Cardiac septum (tissue), 1 donor: ENCODE measurements around the gene DCTN1. TPM values are rescaled to one million over a fixed set of nuclear protein-coding genes. Genes with fewer than 3 reads are reported as not detected.
"Not testable (repeated sequence)": the region's sequence is repeated elsewhere in the genome, so short reads cannot be mapped to it uniquely, and the experiment has no call there.

ENCODE experiments used
- DNase-seq: peaks from one replicate; pipeline ENCODE4 v3.0.0-alpha.2; 2020; ENCODE audit warnings: low spot score
- intact Hi-C: fragments of 100-400 bp; cut with DNase I; formaldehyde crosslinking; loops from one replicate; pipeline ENCODE4 v1.14.0; 2022
- total RNA-seq: library from RNA; stranded (reverse); fragmentation: NEBNext Ultra II Directional; extraction: Animal tissue kit (Norgen Biotek cat#: 25700); gene quantifications from one replicate; pipeline ENCODE4 v1.2.1, GENCODE V29; 2021
- donor health status: DM: no; HTN: no; CAD: no.

The DCTN1 gene
- total RNA-seq, 1 donor from 2014 or later, result 233 TPM

DNA sequence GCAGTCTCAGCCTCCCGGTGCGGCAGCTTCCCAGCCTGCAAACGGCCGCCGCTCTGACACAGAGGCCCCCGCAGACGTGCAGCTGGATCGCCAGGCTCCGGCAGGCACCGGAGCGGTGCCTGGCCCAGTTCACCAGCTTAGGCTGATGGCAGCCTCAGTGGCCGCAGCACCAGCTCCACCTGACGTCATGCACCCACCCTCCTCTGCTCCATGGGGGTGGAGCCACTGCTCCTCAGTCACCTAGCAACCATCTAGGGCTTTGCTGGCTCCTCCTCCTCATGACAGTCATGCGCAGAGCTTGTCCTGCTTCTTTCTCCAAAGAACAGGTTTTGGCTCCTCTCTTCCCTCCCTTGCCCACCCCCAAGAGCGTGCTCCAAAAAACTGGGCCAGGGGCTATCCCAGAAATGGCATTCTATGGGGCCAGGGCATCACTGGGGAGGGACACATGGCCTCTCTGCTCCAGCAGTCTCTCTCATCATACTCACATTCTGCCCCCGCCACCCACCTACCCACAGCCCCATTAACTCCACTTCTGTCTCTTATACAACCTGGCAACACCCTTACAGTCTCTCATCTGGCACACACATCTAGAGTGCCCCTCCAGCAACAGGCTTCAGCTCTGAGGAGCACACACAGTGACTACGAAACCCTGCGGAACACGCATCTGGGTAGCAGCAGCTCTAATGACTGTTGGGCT lies 5.5 kb downstream of the DCTN1 start:
- DNase-seq, result peak; percentile 82
- intact Hi-C loops, result no loop called here

DNA sequence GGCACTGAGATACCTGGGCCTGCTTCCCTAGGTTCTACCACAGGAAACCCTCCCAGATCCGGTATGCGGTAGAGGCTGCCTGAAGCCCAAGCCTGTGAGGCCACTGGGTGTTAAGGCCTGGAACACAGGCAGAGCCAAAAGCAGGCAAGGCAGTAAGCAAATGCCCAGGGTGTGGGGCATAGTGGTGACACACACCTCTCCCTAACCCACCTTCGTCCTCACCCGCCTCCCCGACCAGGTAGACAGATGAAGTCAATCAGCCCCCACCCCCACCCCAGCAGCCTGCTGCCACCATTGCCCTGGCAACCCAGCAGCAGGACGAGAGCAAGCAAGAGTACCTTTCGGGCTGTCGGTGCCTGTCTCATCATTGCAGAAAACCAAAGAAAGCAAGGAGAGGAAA lies 6.1 kb downstream of the DCTN1 start:
- intact Hi-C loops, result no loop called here
- no peak for DNase-seq

DNA sequence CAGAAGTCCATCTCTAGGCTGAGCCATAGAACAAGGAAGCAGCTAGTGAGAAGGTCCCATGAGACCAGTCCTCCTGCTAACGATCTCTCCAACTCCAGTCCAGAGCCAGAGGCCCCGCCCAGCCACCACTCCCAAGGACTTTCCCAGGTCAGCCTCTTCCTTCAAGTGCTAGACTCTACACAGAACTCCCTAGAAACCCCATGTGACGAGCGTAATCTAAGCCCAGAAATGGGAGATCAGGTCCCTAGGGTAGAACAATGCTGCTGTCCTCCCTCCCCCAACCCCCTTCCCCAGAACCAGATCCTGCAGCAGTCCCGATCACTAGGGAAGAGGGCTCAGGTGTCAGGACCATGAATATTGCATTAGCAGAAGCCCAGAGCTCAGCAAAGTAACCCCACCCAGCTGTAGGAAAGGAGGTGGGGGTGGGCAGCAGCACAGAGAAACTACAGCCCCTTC lies 6.9 kb downstream of the DCTN1 start:
- no peak for DNase-seq
- intact Hi-C loops, result no loop called here

DNA sequence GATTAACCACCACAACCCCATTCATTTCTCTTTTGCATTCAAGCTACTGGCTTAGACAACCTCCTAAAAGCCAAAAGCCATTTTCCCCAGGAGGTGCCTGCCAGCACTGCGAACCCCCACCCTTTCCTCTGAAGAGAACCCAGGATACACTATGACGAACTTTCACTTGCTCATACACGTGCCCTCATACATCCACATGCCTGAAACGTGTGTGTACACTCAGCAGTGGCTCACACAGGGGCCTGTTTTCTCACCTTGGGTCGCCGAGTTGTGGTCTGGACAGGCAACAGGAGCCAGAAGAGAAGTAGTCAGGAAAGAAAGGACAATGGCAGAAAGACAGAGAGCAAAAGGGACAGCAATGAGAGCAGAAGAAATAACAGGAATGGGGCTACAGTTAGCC lies 7.4 kb downstream of the DCTN1 start:
- DNase-seq, result no peak
- intact Hi-C loops, result no loop called here

DNA sequence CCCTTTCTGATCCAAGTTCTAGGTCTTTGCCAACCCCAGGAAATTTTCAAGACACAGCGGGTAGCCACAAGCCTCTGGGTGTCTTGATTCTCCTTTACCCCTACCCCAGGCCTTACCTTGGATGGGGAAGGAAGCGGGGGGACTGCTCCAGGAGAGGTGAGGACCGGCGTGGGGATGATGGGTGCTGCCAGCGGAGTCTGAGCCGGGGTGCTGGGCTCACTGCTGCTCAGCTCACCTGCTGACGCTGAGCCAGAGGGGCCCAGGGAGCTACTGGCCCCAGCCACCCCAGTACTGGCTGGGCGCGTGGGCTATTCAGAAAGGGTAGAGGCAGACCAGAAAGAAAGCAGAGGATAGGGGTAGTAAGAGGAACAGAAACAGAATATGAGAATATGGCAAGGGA lies 8.7 kb downstream of the DCTN1 start:
- DNase-seq, result no peak
- intact Hi-C loops, result no loop called here

DNA sequence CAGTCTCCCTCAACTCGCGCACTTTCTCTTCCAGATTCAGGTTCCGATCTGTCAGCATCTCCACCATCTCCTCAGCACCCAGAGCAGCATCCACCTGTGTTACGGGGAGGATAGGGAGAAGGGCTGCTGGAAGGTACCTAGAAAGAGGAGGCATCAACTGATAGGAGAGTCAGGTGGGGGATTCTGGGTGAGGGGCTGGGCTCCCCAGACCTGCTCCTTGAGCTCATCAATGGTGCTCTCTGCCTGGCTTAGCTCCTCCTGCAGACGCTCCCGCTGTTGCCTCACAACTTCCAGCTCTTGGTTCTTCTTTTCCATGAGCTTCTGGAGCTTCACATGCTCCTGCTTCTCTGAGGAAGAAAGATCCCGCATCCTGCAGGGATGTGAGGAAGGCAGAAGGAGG lies 10.1 kb downstream of the DCTN1 start:
- intact Hi-C loops, result no loop called here
- no peak for DNase-seq

DNA sequence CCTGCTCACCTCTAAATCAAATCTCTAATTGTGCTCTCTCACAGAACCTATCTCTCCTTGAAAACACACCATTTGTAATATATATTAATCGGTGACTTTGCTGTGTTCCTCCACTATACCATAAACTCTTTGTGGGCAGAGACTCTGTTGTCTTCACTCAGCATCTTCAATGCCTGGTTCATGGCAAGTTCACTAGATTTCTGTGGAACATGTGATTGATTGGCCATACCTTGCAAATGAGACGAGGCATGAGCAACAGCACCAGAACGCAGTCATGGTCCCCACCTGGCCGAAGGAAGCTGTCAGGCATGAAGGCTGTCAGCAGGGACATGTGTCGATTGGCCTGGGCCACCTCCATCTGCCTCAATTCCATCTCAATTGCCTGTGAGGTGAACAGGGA lies 11.6 kb downstream of the DCTN1 start:
- intact Hi-C loops, result no loop called here
- DNase-seq, result no peak

DNA sequence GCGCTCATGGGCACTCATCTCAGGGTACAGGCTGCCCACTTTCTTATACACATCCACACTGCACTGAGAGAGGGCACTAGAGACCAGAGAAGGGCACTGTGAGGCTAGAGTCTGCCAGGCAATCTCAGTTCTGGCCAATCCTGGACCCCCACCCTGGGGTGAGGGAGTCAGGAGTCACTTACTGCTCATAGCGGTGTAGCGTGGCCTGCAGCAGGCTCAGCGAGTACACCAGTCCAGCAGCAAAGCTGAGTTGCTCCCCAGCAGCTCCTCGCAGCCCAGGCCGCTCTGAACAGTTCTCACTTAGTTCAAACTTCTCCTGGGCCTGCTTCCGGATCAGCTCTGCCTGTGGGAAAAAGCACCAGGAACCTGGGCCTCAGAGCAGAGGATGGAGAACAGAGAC lies 12.3 kb downstream of the DCTN1 start:
- no peak for DNase-seq
- intact Hi-C loops, result no loop called here

DNA sequence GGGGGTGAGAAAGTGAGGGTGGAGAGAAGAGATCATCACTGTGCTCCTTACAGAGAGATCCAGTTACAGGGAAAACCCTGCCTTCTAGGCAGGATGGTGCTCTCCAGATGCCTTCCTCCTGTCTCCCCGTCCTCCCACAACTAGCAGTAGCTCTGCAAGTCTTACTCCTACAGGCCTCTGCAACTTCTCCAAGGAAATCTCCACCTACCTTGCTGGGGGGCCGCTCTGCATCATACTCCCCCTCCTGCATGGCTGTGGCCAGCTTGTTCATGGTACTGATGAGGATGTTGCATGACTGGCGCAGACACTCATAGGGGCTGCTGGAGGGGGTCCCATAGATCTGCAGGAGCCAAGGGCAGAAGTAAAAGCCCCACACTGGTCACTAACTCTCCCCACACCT lies 14.1 kb downstream of the DCTN1 start:
- intact Hi-C loops, result no loop called here
- no peak for DNase-seq

DNA sequence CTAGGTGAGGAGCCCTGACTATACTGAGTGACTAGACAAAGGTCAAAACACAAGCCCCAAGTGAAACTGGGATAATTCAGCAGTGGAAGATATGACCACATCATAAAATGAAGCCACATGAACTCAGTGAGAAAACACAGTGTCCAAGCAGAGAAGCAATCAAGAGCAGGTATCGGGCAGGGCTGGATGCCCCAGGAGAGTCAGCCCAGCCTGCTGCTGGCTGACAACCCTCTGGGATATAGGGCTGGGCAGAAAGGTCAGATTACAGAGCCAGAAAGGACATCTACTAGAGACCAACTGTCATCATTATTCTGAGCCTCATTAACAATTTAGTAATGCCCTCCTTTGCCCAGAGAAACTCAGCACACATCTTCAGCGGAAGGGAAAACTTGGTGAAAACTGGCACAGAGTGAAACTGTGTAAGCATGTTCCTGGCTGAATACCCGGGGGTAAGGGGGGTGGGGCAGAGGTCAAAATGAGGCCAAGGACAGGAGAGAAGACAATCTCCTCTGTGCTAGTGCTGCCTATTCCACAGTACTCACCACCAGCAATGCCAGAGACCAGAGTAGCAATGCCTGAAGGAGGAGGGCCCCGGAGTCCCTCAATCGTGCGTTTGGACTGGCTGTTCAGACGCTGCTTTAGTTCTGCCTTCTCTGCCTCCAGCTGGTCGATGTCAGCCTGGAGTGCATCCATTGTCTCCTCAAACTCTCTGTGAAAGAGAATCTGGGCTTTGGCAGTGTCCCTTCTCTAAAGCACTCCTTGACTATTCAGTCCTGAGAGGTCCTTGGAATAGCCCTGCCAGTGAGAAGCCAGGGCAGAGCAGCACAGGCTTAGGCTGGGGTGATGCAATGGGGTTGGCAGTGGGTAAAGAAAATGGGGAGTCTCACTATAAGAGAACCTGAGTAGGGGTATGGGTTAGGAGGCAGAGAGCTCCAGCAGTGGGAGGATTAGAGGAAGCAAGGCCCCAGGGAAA lies 15.3 kb downstream of the DCTN1 start:
- no peak for DNase-seq
- intact Hi-C loops, result no loop called here

DNA sequence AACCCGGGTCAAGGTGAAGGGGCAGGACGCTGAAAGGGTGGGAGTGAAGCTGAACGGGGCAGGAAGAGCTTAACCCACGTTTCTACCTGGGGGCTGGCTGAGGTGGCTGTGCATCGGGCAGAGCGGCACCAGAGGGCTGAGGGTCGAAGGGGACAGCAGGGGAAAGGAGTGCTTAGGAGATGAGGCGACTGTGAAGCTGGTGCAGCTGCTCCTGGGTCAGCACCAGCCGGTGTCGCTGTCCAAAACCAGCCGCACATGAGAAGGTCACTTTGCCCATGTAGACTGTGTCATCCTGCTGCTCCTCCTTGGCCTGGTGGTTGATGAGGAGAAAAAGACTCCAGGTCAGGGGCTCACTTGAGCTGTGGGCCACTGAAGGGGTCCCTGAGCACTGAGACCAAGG lies 18.8 kb downstream of the DCTN1 start:
- no peak for DNase-seq
- intact Hi-C loops, result no loop called here

DNA sequence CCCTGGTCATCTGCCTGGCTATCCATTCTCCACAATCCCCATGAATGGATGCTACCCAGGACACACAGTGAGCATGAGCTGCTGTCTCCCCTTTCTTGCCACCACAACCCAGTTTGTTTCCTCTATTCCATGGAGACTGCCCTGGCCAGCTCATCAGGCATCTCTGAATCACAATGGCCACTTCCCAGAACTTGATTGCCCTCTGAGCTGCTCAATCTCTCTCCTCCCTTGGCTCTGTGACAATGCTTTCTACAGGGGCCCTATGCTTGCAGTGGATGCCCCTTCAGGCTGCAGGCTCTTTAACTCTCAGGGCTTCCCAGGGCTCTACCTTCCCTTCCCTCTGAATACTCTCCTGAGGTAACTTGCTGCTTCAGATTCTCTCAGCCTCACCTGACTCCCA lies 22.5 kb downstream of the DCTN1 start:
- intact Hi-C loops, result no loop called here

DNA sequence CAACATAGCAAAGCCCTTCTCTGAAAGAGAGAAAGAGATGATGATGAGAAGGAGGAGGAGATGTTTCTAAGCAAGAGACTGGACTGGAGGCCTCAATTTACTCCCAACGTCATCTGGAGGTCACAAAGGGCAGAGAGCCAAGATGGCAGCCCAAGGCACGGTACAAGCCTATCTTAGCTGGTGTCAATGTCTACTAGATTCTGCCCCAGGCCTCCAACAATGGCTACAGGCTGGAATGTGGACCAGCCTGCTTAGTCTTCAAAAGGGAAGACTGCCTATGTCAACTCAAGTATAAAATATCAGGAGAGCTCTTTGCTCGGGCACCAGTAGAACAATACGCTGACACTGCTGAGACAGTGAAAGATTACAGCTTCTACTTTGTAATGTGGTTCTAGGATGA lies 30.2 kb downstream of the DCTN1 start:
- intact Hi-C loops, result no loop called here
- DNase-seq, result no peak

More for the DNA sequence above, 22.5 kb downstream of the DCTN1 start:
- DNase-seq, result no peak

DNA sequence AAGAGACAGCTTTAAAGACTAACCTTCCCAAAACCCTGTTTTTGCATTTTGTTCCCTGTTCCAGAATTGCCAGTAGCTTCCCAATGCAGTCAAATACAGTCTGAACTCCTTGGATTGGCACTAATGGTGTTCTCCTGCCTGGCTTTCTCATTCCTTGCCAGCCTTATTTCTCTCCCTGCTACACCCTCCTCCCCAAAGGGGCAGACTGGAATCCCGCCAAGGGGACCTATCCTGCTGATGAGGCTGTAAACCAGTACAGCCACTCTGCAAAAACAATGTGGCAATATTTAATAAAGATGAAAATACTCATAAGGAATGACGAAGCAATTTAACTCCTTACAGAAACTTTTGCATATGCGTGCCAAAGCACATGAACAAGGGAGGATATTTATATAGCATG lies 32.4 kb downstream of the DCTN1 start:
- intact Hi-C loops, result no loop called here
- DNase-seq, result no peak

DNA sequence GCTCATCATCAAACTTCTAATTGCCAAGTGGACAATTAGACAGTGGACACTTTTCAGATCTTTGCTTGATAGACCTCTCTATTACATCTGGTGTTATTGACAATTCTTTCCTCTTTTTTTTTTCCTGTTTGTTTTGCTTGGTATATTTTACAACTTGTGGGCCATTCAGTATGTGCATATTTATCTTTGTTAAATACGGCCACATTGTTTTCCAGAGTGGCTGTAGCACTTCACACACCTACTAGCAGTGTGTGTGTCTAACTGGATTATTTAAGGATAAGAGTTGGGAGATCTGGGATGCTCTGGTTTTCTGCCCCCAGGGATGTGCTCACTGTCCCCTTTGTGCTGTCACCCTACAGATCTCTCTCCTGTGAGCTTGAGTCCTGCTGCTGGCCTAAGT lies 32.8 kb downstream of the DCTN1 start:
- intact Hi-C loops, result no loop called here

DNA sequence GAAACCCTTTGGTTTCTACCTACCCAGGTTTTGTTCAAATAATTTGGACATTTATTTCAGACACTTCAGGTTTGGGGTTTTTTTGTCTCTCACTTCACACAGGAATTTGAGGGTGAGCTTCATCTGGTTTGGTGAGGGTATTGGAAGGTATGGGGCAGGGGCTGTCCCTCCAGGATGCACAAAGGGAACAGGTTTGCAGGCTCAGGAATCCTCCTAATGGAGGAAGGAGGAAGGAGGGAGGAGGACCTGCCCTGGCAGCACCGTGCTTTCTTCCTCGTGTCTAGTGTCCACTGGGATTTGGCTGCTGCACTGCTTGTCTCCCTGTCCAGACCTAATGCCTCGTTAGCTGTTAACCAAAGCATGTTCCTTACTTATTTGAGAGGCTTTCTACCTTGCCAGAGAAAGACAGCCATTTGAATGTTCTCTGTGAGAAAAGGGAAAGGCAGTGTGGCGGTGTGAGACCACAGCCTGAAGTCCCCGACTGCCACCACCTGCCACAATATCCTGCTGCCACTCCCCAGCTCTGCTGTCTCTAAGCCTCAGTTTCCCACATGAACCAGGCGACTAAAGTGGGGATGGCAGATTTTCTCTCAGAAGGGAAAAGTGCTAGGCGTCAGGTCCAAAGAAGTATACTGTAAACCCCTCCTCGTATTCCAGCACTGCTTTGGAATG lies 34.7 kb downstream of the DCTN1 start:
- intact Hi-C loops, result no loop called here

More for the DNA sequence above, 32.8 kb downstream of the DCTN1 start:
- DNase-seq, result no peak

DNA sequence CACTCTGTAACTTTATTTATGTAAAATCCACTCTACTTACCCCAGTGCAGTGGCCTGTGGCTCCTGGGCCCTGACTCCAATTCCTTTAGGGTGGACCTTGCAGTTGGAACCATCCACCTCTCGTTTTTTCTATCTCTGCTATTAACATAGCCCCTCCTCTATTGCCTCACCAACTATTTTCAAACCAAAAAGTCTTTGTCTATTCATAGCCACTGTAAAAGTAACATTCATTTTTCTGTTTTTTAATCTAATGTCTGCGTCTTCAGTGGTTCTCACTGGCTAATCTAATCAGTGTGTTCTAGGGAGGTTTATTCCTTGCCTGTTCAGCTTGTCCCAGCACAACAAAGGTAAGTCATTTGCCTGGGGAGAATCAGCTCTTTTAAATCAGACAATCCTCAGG lies 36.8 kb downstream of the DCTN1 start, which contains the start of gene SLC4A5:
Gene SLC4A5 (minus strand): TSS at position 101 of the 400 bp plus-strand sequence. CDS start 28,393 bp downstream, outside the sequence.
- intact Hi-C loops, result no loop called here
- DNase-seq, result no peak

More for the DNA sequence above, 34.7 kb downstream of the DCTN1 start:
- DNase-seq, result no peak

DNA sequence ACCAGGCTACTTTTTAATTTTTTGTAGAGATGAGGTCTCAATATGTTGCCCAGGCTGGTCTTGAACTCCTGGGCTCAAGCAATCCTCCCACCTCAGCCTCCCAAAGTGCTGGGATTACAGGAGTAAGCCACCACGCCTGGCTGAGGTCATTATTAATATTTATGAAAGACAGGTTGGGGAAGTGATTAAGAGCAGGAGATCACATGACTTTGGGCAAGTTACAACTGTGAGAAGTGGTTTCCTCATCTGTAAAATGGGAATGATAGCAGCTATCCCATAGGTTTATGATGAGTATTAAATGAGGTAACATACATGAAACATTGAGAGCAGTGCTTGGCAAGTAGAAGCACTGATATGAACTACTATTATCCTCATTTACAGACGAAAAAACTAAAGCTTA lies 43.9 kb downstream of the DCTN1 start:
- DNase-seq, result not testable (repeated sequence)
- intact Hi-C loops, result loop anchor here (10.0 kb wide), 1 partner anchor 511 kb away; the partner anchor contains the start of gene STAMBP

DNA sequence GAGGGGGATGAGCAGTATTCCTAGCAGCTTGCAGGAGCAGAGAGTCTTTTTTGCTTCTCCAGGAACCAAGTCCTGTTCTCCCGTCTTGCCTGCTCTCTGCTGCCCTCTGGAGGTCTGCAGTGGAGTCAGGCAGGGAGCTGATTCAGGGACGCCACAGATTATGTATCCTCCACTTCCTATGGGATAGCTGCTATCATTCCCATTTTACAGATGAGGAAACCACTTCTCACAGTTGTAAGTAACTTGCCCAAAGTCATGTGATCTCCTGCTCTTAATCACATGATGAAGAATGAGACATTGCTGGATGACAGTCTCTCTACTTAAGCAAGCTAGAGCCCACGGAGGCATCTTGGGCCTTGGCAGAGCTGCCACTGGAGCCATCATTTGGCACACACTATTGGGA lies 45.2 kb downstream of the DCTN1 start:
- DNase-seq, result peak; percentile 81
- intact Hi-C loops, result loop anchor here (5.0 to 10.0 kb wide), 3 partner anchors 57 to 510 kb away; partner anchors contain the start of gene STAMBP
